ENCODE measurements around the gene FASTKD3.

Gene FASTKD3

DNA sequence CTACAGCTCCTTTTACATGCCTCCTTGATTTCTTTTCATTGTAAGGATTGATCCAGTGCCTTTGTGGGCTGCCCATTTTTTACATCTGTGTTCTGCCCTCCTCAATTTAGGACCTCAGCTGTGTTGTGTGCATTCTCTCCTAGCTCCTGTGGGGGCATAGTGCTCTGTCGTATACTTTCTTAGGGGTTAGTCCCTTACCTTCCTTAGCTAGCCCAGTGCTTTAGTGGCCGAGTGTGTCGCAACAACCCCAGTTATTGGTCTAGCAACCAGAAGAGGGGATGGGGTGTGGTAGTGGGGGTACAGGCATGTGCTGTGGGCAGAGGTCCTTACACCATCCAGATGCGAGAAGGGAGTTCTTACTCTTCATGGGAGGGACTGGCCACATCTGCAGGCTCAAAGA lies 12.3 kb upstream of the FASTKD3 start:
- no peak for DNase-seq

GRCh38 chr5:7878381-7878873 lies 9.6 kb upstream of the FASTKD3 start:
- DNase-seq: no peak

GRCh38 chr5:7877851-7878250 lies 9.0 kb upstream of the FASTKD3 start:
- DNase-seq: no peak

DNA sequence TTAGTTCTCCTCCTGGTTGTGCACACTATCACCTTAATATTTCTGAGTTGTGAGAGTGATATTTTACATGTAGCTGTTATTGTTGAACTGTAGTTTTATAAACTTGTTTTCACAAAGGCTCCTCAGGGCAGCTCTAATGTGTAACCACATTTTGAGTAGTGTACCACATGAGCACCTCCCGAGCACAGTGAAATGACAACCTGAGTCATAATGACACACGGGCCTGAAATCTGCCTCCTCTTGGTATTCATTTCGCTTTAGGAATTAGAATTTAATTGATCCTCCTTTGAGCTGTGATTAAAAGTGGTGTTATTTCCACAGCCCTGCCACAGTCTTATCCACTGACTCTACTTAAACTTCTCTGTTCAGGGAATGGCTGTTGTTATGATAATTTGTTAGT lies 8.0 kb upstream of the FASTKD3 start:
- no peak for DNase-seq

- DNase-seq: no peak
Measured at GRCh38 chr5:7875151-7875550, 6.3 kb upstream of the FASTKD3 start.

DNA sequence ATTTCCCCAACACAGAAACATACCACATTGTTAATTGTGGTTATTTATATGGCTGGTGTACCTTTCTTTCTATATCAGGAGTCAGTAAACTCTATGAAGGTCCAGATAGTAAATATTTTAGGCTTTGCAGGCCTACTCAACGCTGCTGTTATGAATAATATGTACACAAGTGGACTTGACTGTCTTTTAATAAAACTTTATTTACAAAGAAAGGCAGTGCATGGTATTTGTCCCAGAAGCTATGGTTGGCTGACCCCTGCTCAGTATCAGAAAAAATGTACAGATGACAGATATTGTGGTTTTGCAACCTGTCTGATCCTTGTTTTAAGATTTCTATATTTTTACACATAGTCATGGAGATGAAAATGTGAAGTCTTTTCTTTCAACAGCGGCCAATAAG lies 5.8 kb upstream of the FASTKD3 start:
- no peak for DNase-seq

- DNase-seq: no peak
Measured at GRCh38 chr5:7873216-7873615, 4.4 kb upstream of the FASTKD3 start.

DNA sequence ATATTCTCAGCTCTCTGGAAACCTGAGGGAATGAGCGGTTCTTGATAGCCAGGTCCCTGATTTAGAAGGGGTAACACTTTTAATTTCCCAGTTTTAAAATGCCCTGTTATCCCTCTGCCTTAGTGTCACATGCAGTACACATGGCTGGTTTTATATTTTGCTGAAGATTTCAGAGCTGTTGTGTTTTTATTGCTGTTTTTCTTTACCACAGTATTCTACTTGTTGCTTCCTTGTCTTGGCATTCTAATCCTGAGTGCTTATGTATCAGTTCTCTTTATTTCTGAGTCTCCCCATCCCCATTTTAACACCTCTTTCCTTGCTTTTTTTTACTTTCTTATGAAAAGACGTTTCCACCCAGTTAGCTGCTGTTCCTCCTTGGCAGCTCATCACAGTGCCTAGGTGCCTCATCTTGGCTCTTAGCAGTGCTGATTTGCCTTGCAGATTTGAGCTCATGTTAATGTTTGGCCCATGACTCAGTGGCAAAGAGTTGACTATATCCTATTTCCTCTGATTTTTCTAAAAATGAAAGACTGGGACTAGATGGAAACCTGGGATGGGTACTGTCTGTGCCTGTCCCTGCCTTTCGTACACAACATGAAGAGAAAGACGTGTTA lies 3.8 kb upstream of the FASTKD3 start:
- no peak for DNase-seq

DNA sequence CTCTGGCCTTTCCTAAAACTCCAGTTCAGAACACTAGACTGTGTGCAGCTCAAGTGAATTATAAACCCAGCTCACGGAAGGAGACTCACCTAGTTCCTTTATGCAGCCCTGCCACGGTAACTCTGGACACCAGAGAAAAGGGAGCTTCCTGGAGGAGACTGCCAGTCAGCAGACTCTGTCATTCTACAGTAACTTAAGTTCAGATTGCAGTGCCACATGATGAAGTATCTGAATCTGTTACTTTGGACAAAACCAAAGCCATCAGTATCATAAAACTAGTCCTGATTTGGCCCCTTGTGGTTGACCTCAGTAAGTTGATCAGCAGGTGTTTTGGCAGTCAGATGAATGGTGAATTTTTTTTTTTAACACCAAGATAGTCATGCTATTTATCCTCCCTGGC lies 2.8 kb upstream of the FASTKD3 start:
- DNase-seq: no peak

DNA sequence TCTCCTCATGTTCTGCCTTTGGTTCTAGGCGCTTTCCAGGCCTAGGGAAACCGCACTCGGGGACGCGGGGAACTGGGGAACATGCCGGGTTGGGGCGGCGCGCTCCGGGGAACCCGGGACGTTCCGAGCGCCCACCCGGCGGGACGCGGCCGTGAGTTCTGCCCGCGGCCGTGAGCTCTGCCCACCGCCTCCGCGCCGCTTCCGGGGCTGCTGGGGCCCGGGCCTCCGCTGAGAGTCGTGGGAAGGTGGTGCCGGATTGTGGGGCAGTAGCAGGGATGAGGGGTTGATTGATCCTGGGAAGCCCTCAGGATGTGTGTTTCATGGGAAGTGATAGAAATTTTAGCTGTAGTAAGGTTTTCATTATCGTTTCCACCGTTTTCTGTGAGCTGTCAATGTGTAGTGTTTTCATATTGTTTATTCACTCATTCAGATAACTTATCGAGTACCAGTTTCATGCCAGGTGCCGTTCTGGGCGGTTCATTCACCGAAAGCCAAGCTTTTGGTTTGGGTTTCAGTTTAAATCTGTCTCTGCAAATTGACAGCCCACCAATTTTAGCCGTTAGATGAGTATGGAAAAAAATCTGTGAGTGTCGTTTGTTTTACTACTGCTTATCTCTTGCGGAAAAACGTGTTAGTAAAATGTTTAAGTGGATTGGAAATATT lies 774 bp upstream of the FASTKD3 start:
- peak; percentile 10 for DNase-seq

DNA sequence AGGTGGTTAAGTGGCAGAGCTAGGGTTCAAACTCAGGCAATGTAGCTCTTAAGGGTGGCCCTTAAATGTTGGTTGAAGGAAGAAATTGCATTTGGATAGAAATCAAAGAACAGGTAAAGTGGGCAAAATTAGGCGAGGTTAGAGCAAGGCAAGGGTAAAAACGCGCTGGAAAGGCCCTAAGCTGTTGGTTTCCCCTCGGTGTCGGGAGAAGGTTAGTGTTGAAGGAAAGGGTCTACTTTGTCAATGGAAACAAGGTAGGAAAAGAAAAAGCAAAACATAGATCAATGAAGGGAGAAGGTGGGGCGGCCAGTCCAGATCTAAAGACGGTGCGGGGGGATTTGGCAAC lies 431 bp downstream of the FASTKD3 start:
- no peak for DNase-seq

- no peak for DNase-seq
Measured at GRCh38 chr5:7867260-7867659, 1.6 kb downstream of the FASTKD3 start.

GRCh38 chr5:7866196-7866595 lies 2.6 kb downstream of the FASTKD3 start:
- DNase-seq: no peak

GRCh38 chr5:7857926-7858632 lies 10.8 kb downstream of the FASTKD3 start:
- DNase-seq: no peak

GRCh38 chr5:7857361-7857760 lies 11.5 kb downstream of the FASTKD3 start:
- no peak for DNase-seq

DNA sequence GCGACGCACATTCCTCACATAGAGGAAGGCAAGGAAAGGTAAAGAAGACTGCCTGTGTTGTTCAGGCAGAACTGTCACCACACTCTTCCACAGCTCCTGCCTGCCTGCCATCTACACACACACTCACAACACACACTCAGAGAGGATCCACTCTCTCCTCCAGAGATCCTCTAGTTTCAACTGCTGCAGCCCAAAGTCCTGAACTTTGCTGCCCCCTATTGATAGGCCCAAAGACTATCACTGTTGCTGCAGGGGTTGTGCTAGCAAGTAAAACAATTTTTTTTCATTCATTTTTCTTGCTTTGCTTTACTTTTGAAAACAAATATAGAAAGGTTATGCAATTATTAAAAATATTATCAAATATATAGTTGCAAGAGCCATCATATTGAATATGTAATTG lies 12.0 kb downstream of the FASTKD3 start:
- DNase-seq: no peak

DNA sequence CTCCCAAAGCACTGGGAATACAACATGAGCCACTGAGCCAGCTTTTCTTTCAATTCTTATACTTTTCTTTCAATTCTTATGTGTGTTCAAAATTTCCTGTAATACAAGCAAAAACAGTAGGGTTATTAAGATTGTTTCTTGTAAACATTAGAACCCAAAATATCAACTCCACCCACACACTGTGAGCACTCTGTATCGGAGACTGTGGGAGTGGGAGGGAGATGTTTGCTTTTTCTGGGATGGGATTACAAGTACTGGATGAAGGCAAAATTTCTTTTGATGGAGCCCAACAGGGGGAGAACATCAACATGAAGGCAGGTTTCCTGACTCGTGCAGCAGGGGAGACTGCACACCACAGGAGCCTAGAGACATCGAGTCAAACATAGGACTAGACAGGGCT lies 13.2 kb downstream of the FASTKD3 start:
- no peak for DNase-seq

DNA sequence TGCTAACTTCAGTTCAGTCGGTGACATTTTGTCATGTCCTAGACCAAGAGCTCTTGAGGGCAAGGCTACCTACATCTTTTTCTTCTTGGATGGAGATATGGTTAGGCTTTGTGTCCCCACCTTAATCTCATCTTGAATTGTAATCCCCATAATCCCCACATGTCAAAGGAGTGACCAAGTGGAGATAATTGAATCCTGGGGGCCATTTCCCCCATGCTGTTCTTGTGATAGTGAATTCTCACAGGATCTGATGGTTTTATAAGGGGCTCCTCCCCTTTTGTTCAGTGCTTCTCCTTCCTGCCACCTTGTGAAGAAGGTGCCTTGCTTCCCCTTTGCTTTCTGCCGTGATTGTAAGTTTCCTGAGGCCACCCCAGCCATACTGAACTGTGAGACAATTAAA lies 15.8 kb downstream of the FASTKD3 start:
- DNase-seq: no peak

GRCh38 chr5:7852542-7852941 lies 16.3 kb downstream of the FASTKD3 start:
- no peak for DNase-seq

- no peak for DNase-seq
Measured at GRCh38 chr5:7851617-7852289, 17.1 kb downstream of the FASTKD3 start.

DNA sequence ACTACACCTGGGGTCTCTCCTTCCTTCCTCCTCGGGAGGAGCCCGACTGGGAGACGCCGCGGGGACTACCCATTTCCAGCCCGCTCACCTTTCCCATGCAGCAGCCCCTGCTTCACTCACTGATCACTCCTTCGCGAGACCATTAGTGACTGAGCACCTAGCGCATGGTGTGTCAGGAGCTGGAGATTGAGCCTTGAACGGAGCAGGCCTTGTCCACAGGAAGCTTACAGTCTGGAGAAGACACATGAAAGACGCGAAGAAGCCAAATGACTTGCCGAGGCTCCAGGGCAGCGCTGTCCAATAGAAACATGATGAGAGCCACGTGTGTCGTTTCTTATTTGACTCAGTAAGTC lies 17.6 kb downstream of the FASTKD3 start:
- no peak for DNase-seq

DNA sequence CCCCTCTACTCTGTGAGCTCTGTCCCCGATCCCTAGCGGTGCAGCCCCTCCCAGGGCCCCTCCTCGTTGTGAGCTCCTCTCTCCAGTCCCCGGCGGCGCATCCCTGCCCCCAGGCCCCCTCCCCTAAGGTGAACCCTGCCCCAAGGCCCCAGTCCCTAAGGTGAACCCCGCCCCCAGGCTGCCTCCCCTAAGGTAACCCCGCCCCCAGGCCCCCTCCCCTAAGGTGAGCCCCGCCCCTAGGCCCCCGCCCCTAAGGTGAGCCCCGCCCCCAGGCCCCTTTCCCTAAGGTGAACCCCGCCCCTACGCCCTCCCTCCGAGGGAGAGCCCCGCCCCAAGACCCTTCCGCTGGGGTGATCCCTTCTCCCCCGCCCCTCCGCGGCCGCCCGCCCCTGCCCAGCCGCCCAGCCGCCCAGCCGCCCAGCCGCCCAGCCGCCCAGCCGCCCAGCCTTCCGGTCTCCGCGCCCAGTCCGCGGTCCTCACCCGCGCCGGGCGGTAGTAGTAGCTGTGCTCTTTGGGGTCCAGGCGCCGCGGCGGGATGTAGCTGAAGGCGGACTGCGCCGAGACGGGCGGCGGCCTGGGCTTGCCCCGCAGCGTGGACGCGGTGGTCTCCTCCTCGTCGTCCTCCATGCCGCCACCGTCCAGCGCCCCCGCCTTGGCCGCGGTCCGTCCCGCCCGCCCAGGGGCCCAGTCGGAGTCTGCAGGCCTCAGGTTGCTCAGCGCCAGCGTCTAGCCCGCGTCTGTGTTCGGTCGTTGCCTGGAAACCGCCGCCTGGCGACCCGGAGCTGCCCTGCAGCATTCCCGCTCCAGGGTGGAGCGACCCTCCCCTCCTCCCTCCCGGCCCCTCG lies 18.2 kb downstream of the FASTKD3 start, which contains the start of gene CFAP90:
Gene CFAP90, minus strand, starts transcription at position 739 of the 845 bp plus-strand sequence. Its CDS starts 112 bp downstream, at position 627.
- DNase-seq: no peak

Measured in activated CD4-positive, alpha-beta T cell treated with anti-CD3 and anti-CD28 coated beads, Interleukin-2, amount 50 U/mL, for 1 hour (primary cell).